Panc1 (cell line): ENCODE results near the gene ATG14. TPM values are rescaled to one million over a fixed set of nuclear protein-coding genes. Genes with fewer than 3 reads are reported as not detected.

Source experiments
- ATAC-seq: fragments of 200-7000 bp; cut with Tn5 transposase; 2 replicates; pipeline ENCODE4 v1.9.1; 2020; ENCODE audit warnings: mild to moderate bottlenecking, moderate library complexity
- BruUV-seq: library from RNA; stranded (reverse); fragments of 400-500 nt; replicated peaks from 2 replicates; lab custom pipeline; 2021; lab: Mats Ljungman, UMichigan
- CTCF ChIA-PET: fragments of 300-600 bp; sonication (Branson Sonifier 250); formaldehyde crosslinking; loops from one replicate; lab custom pipeline; 2022; ENCODE audit warnings: antibody characterized with exemption; lab: Charles Lee
- POLR2A ChIA-PET: fragments of 300-600 bp; sonication (Branson Sonifier 250); formaldehyde crosslinking; loops from one replicate; lab custom pipeline; 2022; ENCODE audit warnings: antibody characterized with exemption; lab: Charles Lee
- DNase-seq: peaks from one replicate; pipeline ENCODE4 v3.0.0-alpha.2; 2010; ENCODE audit warnings: low read depth, low spot score
- H3K27ac ChIP-seq: 2 replicates; pipeline ENCODE4 v1.5.1; 2011; ENCODE audit warnings: mild to moderate bottlenecking, low read length, inconsistent platforms
- H3K27me3 ChIP-seq: fragments of 200-500 bp; sonication (Bioruptor generic); 2 replicates; pipeline ENCODE4 v1.6.0; 2014; ENCODE audit warnings: low read length, inconsistent platforms; ENCODE audit not compliant: control insufficient read depth, insufficient read depth
- H3K36me3 ChIP-seq: fragments of 200-500 bp; sonication (Bioruptor generic); 2 replicates; pipeline ENCODE4 v1.5.1; 2014; ENCODE audit warnings: inconsistent platforms, mild to moderate bottlenecking, low read length, moderate library complexity; ENCODE audit not compliant: control insufficient read depth, insufficient read depth
- H3K4me1 ChIP-seq: 2 replicates; pipeline ENCODE4 v1.5.1; 2011; ENCODE audit warnings: inconsistent platforms, mild to moderate bottlenecking, low read length, moderate library complexity; ENCODE audit not compliant: control insufficient read depth, insufficient read depth
- H3K4me3 ChIP-seq, 2 experiments: 2 replicates each; pipeline ENCODE4 v1.5.1; 2011 to 2012; ENCODE audit warnings: low read depth in 2 of 2, low read length in 2 of 2, mild to moderate bottlenecking in 2 of 2, inconsistent platforms in 1 of 2, moderate library complexity in 1 of 2
- H3K9me3 ChIP-seq: fragments of 200-500 bp; sonication (Bioruptor generic); 2 replicates; pipeline ENCODE4 v1.5.1; 2014; ENCODE audit warnings: low read depth, mild to moderate bottlenecking, inconsistent platforms, low read length, moderate library complexity; ENCODE audit not compliant: control insufficient read depth, insufficient read depth
- POLR2AphosphoS5 ChIP-seq: IDR thresholded peaks from 2 replicates; pipeline ENCODE4 v1.6.1; 2012; ENCODE audit warnings: mild to moderate bottlenecking, low read depth, low read length, moderate library complexity
- SIN3A ChIP-seq: IDR thresholded peaks from 2 replicates; pipeline ENCODE4 v1.6.1; 2012; ENCODE audit warnings: low read depth, mild to moderate bottlenecking, low read length, moderate library complexity, borderline replicate concordance; ENCODE audit not compliant: insufficient read depth
- TCF7L2 ChIP-seq: IDR thresholded peaks from 2 replicates; pipeline ENCODE4 v1.6.1; 2011; ENCODE audit warnings: mild to moderate bottlenecking, low read depth, low read length, inconsistent platforms
- in situ Hi-C: cut with HindIII; loops from 2 replicates; pipeline ENCODE4 v1.10.0; 2016; ENCODE audit warnings: low sequenced_read_pairs, low pct_unique_long_range_greater_than_20kb
- intact Hi-C: fragments of 100-400 bp; cut with micrococcal nuclease; formaldehyde crosslinking; loops from one replicate; pipeline ENCODE4 v1.10.0; 2022; ENCODE audit not compliant: unreplicated experiment
- total RNA-seq: library from RNA; stranded (reverse); gene quantifications from one replicate; pipeline ENCODE4 v1.2.1, GENCODE V29; 2021; ENCODE audit not compliant: unreplicated experiment
- TF ChIP-seq, protein P1 (sequence below), 2 experiments: IDR thresholded peaks; 2 replicates each; pipeline ENCODE4 v1.6.1; 2011 to 2012; ENCODE audit warnings: low read depth in 2 of 2, control low read depth in 1 of 2, low read length in 1 of 2, mild to moderate bottlenecking in 1 of 2, moderate library complexity in 1 of 2; ENCODE audit not compliant: insufficient read depth in 1 of 2
- TF ChIP-seq, protein P2 (sequence below): fragments of 450-650 bp; IDR thresholded peaks from 2 replicates; pipeline ENCODE4 v1.5.1; 2017; ENCODE audit warnings: mild to moderate bottlenecking

ATG14 gene
- total RNA-seq, 1 experiment from 2014 or later, result 7.1 TPM

DNA sequence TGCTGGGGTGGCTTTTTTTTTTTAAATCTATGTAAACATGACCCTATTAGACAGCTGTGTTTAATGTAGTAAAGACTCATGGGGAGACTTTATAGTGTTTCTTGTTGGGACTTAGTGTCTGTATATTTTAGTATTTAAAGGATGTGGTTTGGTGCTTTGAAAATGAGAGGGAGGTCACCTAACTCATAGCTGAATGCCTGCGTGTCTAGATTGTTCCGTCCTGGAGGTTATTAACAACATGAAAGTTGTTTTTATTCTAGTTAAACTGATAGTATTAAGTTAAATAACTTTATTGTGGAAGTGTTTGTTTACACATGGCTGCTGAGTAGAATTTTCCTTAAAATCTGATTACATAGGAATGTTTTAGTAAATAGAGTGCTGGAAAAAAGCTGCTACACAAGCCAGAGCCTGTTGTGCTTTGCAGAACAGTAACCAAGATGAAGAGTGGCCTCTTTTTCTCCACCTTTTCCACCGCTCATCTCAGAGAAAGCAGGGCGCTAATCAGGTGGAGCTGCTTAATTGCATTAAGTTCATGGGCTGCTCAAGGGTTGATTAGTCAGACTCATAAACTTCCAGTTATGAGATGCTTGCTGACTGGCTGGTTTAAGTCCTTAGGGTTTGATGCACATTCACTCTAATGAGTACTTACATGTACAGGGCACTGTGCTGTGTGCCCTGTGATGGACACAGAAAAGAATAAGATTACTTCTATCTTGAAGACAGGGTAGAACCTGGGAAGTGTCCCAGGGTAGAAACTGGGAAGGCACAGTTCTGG is 77.7 kb downstream of the ATG14 start:
- Histone ChIP-seq H3K4me3 (no peak overlapping the region), H3K4me1 (peaks cover 40% of the 10 kb centered on the region), H3K9me3 (no peaks in the 10 kb centered on the region), H3K27ac (peak overlapping the region; percentile 8), H3K36me3 (no peaks in the 10 kb centered on the region), H3K27me3 (no peaks in the 10 kb centered on the region)
- ChIA-PET CTCF (interaction anchor here (0.6 kb wide), 1 partner anchor 64 kb away, joined by 3 read pairs; no protein-coding TSS in a partner anchor), POLR2A (interaction anchor here (0.7 kb wide), 2 partner anchors 24 to 25 kb away, joined by 8 to 9 read pairs; no protein-coding TSS in a partner anchor)
- intact Hi-C loops, result no loop called here
- DNase-seq (no peak), ATAC-seq (peak; percentile 87)
- no TSS peak for BruUV-seq
- TF ChIP-seq POLR2AphosphoS5 (no peak), TCF7L2 (peak; percentile 93)
- TF ChIP-seq, protein P1, sequence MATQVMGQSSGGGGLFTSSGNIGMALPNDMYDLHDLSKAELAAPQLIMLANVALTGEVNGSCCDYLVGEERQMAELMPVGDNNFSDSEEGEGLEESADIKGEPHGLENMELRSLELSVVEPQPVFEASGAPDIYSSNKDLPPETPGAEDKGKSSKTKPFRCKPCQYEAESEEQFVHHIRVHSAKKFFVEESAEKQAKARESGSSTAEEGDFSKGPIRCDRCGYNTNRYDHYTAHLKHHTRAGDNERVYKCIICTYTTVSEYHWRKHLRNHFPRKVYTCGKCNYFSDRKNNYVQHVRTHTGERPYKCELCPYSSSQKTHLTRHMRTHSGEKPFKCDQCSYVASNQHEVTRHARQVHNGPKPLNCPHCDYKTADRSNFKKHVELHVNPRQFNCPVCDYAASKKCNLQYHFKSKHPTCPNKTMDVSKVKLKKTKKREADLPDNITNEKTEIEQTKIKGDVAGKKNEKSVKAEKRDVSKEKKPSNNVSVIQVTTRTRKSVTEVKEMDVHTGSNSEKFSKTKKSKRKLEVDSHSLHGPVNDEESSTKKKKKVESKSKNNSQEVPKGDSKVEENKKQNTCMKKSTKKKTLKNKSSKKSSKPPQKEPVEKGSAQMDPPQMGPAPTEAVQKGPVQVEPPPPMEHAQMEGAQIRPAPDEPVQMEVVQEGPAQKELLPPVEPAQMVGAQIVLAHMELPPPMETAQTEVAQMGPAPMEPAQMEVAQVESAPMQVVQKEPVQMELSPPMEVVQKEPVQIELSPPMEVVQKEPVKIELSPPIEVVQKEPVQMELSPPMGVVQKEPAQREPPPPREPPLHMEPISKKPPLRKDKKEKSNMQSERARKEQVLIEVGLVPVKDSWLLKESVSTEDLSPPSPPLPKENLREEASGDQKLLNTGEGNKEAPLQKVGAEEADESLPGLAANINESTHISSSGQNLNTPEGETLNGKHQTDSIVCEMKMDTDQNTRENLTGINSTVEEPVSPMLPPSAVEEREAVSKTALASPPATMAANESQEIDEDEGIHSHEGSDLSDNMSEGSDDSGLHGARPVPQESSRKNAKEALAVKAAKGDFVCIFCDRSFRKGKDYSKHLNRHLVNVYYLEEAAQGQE (IDR thresholded peaks at IDR 0.05; ENCODE audit: insufficient read depth in 1 of 2, low read depth in 2 of 2, low read length in 1 of 2), result no peak
- in situ Hi-C loops, result no loop called here

DNA sequence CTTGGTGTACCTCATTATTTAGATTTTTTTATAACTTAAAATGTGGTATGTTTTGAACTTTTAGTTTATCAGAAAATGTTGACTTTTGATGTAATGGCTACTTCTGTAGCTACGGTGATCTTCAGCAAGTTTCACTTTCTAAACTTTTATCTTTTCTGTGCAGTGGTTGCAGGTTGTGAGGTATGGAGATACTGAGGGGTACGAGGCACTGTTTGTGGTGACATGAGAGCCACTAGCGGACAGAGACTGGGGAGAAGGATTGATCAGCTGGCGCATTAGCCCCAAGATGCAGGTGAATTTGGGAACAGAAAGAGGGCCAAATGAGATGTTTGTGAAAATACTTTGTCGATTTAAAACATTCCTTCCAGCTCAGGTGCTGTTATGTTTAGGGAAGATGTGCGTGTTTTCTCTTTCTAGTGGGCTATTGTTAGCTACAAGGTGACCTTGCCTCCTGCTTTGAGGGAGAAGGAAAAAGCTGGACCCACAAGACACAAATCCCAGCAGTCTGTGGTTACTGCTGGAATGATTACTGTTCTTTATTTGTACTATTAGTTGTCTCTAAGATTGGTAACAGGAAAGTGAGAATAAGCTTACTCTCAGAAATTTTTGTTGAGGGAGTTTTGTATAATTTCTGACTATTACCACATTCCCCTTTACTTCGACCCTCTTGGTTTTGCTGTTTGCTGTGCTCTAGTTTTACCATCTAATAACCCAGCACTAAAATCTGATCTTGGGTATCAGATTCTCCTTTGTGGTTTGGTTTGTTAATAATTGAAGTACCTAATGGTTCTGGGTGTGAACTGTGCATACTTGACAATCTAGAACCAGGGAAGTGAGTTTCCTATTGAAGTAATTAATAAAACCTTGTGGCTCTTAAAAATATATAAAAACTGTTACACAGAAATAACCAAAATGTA is 78.7 kb downstream of the ATG14 start:
- Histone ChIP-seq H3K4me3 (peak overlapping the region in 1 of 2 experiments; percentile 7; a peak in 1 of 4 replicates), H3K9me3 (no peaks in the 10 kb centered on the region), H3K27ac (peak overlapping the region; percentile 68), H3K27me3 (no peaks in the 10 kb centered on the region), H3K4me1 (peaks cover 40% of the 10 kb centered on the region), H3K36me3 (no peaks in the 10 kb centered on the region)
- no peak for ATAC-seq
- in situ Hi-C loops, result no loop called here
- intact Hi-C loops, result no loop called here
- no peak for DNase-seq
- no TSS peak for BruUV-seq
- ChIA-PET POLR2A (no interaction called here), CTCF (interaction anchor here (0.6 kb wide), 1 partner anchor 63 kb away, joined by 3 read pairs; no protein-coding TSS in a partner anchor)
- TF ChIP-seq SIN3A (no peak), TCF7L2 (no peak), POLR2AphosphoS5 (no peak)
- TF ChIP-seq, protein P1 (IDR thresholded peaks at IDR 0.05; ENCODE audit: insufficient read depth in 1 of 2, low read depth in 2 of 2, low read length in 1 of 2), result no peak
- TF ChIP-seq, protein P2, sequence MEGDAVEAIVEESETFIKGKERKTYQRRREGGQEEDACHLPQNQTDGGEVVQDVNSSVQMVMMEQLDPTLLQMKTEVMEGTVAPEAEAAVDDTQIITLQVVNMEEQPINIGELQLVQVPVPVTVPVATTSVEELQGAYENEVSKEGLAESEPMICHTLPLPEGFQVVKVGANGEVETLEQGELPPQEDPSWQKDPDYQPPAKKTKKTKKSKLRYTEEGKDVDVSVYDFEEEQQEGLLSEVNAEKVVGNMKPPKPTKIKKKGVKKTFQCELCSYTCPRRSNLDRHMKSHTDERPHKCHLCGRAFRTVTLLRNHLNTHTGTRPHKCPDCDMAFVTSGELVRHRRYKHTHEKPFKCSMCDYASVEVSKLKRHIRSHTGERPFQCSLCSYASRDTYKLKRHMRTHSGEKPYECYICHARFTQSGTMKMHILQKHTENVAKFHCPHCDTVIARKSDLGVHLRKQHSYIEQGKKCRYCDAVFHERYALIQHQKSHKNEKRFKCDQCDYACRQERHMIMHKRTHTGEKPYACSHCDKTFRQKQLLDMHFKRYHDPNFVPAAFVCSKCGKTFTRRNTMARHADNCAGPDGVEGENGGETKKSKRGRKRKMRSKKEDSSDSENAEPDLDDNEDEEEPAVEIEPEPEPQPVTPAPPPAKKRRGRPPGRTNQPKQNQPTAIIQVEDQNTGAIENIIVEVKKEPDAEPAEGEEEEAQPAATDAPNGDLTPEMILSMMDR, result no peak
